GM23248 (cell line): ENCODE measurements around the gene ARSD. TPM values are rescaled to one million over a fixed set of nuclear protein-coding genes. Genes with fewer than 3 reads are reported as not detected.
"Not testable (repeated sequence)": the region's sequence is repeated elsewhere in the genome, so short reads cannot be mapped to it uniquely, and the experiment has no call there.

Source experiments
- DNase-seq: peaks from one replicate; pipeline ENCODE4 v3.0.0-alpha.2; 2015
- H2AFZ ChIP-seq: fragments of 200-600 bp; sonication (generic); 2 replicates; pipeline ENCODE4 v1.6.1; 2016; ENCODE audit warnings: antibody characterized with exemption
- H3F3A ChIP-seq: fragments of 200-600 bp; sonication (generic); 2 replicates; pipeline ENCODE4 v1.6.1; 2016; ENCODE audit warnings: mild to moderate bottlenecking, antibody characterized with exemption, mixed run types; ENCODE audit not compliant: insufficient read depth
- H3K27ac ChIP-seq: fragments of 200-600 bp; sonication (generic); 2 replicates; pipeline ENCODE4 v1.5.1; 2016; ENCODE audit warnings: mild to moderate bottlenecking
- H3K27me3 ChIP-seq: fragments of 200-600 bp; sonication (generic); replicated peaks from 2 replicates; pipeline ENCODE4 v1.6.1; 2016; ENCODE audit warnings: mild to moderate bottlenecking; ENCODE audit not compliant: insufficient read depth
- H3K36me3 ChIP-seq: fragments of 200-600 bp; sonication (generic); 2 replicates; pipeline ENCODE4 v1.6.1; 2016; ENCODE audit warnings: low read depth, mild to moderate bottlenecking
- H3K4me1 ChIP-seq: fragments of 200-600 bp; sonication (generic); 2 replicates; pipeline ENCODE4 v1.6.1; 2016; ENCODE audit warnings: mild to moderate bottlenecking; ENCODE audit not compliant: insufficient read depth
- H3K4me2 ChIP-seq: fragments of 200-600 bp; sonication (generic); one replicate; pipeline ENCODE4 v1.6.1; 2016; ENCODE audit warnings: mild to moderate bottlenecking; ENCODE audit not compliant: unreplicated experiment
- H3K4me3 ChIP-seq: fragments of 200-600 bp; sonication (generic); 2 replicates; pipeline ENCODE4 v1.5.1; 2016; ENCODE audit warnings: mild to moderate bottlenecking
- H3K79me2 ChIP-seq: fragments of 200-600 bp; sonication (generic); 2 replicates; pipeline ENCODE4 v1.6.1; 2016; ENCODE audit warnings: mild to moderate bottlenecking; ENCODE audit not compliant: insufficient read depth
- H3K9ac ChIP-seq: fragments of 200-600 bp; sonication (generic); 2 replicates; pipeline ENCODE4 v1.6.1; 2016; ENCODE audit warnings: mild to moderate bottlenecking
- H3K9me2 ChIP-seq: fragments of 200-600 bp; sonication (generic); 2 replicates; pipeline ENCODE4 v1.6.1; 2016; ENCODE audit warnings: mixed run types, mild to moderate bottlenecking, moderate library complexity; ENCODE audit not compliant: insufficient read depth
- H3K9me3 ChIP-seq: fragments of 200-600 bp; sonication (generic); one replicate; pipeline ENCODE4 v1.6.1; 2017; ENCODE audit warnings: low read depth
- H4K20me1 ChIP-seq: fragments of 200-600 bp; sonication (generic); 2 replicates; pipeline ENCODE4 v1.6.0; 2016; ENCODE audit not compliant: insufficient read depth
- EZH2 ChIP-seq: fragments of 200-600 bp; sonication (generic); IDR thresholded peaks from 2 replicates; pipeline ENCODE4 v1.6.1; 2018; ENCODE audit warnings: antibody characterized with exemption, mild to moderate bottlenecking; ENCODE audit not compliant: insufficient read depth, poor library complexity, severe bottlenecking
- EZH2phosphoT487 ChIP-seq: fragments of 200-600 bp; sonication (generic); IDR thresholded peaks from 2 replicates; pipeline ENCODE4 v1.6.1; 2018; ENCODE audit warnings: antibody characterized with exemption, moderate library complexity, mild to moderate bottlenecking, low read depth; ENCODE audit not compliant: insufficient read depth
- WGBS, 2 experiments: methylation state at CpG; one replicate each; pipeline ENCODE4 v1.1.6; 2015 to 2017; ENCODE audit warnings: low lambda C conversion rate in 2 of 2, low coverage in 1 of 2; ENCODE audit errors: missing lambda C conversion rate in 2 of 2; 5-methylcytosine and 5-hydroxymethylcytosine counted together
- in situ Hi-C: fragments of 300-500 bp; cut with MboI; formaldehyde crosslinking; loops from 2 replicates; pipeline ENCODE4 v1.15.0; 2020
- polyA plus RNA-seq: library from polyadenylated mRNA; unstranded; fragments of >200 nt; fragmentation: Nextera tagmentation; extraction: Ambion mirVana; gene quantifications from 2 replicates; pipeline ENCODE4 v1.2.1, GENCODE V29; 2016
- total RNA-seq: library from RNA; depleted of rRNA; stranded (reverse); fragments of >200 nt; shearing (Covaris generic); gene quantifications from 2 replicates; pipeline ENCODE4 v1.2.3, GENCODE V29; 2014

Gene ARSD
- total and polyA plus RNA-seq, 2 experiments from 2014 or later: 10.7 to 11.7 TPM

- no peak for TF ChIP-seq EZH2phosphoT487
- TF ChIP-seq EZH2: no peak
- H3K79me2 ChIP-seq: no peaks in the 10 kb centered on the region
- no peak overlapping the region for H3K27ac ChIP-seq
- H4K20me1 ChIP-seq: no peaks in the 10 kb centered on the region
- no peak overlapping the region for H3K4me2 ChIP-seq
- H3K9ac ChIP-seq: no peak overlapping the region
- H3F3A ChIP-seq: no peaks in the 10 kb centered on the region
- no peak for DNase-seq
- H3K36me3 ChIP-seq: no peaks in the 10 kb centered on the region
- 56 to 63% methylated on average over 13 of the region's 13 CpGs for WGBS, 2 experiments
- H3K27me3 ChIP-seq: no peaks in the 10 kb centered on the region
- H3K9me2 ChIP-seq: no peaks in the 10 kb centered on the region
- no peak overlapping the region for H3K4me3 ChIP-seq
- no peak overlapping the region for H2AFZ ChIP-seq
- no peaks in the 10 kb centered on the region for H3K9me3 ChIP-seq
- no peaks in the 10 kb centered on the region for H3K4me1 ChIP-seq
- in situ Hi-C loops: no loop called here
Observed at GRCh38 chrX:2898846-2899512, 30.2 kb downstream of the ARSD start.

- in situ Hi-C loops, DNase-seq, H2AFZ ChIP-seq: not testable (repeated sequence)
Observed at GRCh38 chrX:2897690-2898623, 31.2 kb downstream of the ARSD start.

GRCh38 chrX:2897311-2897689, 31.8 kb downstream of the ARSD start:
- Histone ChIP-seq H3K36me3 (no peaks in the 10 kb centered on the region), H2AFZ (no peak overlapping the region), H3K9ac (no peak overlapping the region), H3K27me3 (no peaks in the 10 kb centered on the region), H3K4me1 (no peaks in the 10 kb centered on the region), H3K9me3 (no peaks in the 10 kb centered on the region), H3F3A (no peaks in the 10 kb centered on the region), H3K27ac (no peak overlapping the region), H3K4me3 (no peak overlapping the region), H4K20me1 (no peaks in the 10 kb centered on the region), H3K9me2 (no peaks in the 10 kb centered on the region), H3K79me2 (no peaks in the 10 kb centered on the region), H3K4me2 (no peak overlapping the region)
- in situ Hi-C loops: no loop called here
- DNase-seq: no peak
- WGBS, 2 experiments: 74 to 80% methylated on average over 9 to 10 of the region's 12 CpGs
- no peak for TF ChIP-seq EZH2phosphoT487
- TF ChIP-seq EZH2: no peak

More at GRCh38 chrX:2897690-2898623, 31.2 kb downstream of the ARSD start:
- not testable (repeated sequence) for H3K4me3 ChIP-seq, H3K27me3 ChIP-seq, H3K9me3 ChIP-seq, H3K9me2 ChIP-seq, H4K20me1 ChIP-seq, H3K36me3 ChIP-seq, H3F3A ChIP-seq, H3K27ac ChIP-seq, H3K79me2 ChIP-seq, H3K4me1 ChIP-seq, H3K4me2 ChIP-seq, H3K9ac ChIP-seq
- WGBS, 2 experiments: 35 to 37% methylated on average over 18 to 21 of the region's 22 CpGs

GRCh38 chrX:2894885-2895292, 34.2 kb downstream of the ARSD start:
- Histone ChIP-seq H3K4me3 (no peak overlapping the region), H2AFZ (no peak overlapping the region), H3K9ac (no peak overlapping the region), H4K20me1 (no peaks in the 10 kb centered on the region), H3K36me3 (no peaks in the 10 kb centered on the region), H3K27me3 (no peaks in the 10 kb centered on the region), H3F3A (no peaks in the 10 kb centered on the region), H3K9me3 (no peaks in the 10 kb centered on the region), H3K4me1 (no peaks in the 10 kb centered on the region), H3K4me2 (no peak overlapping the region), H3K27ac (no peak overlapping the region), H3K79me2 (no peaks in the 10 kb centered on the region), H3K9me2 (no peaks in the 10 kb centered on the region)
- DNase-seq: no peak
- 49 to 56% methylated on average over 9 of the region's 9 CpGs for WGBS, 2 experiments
- TF ChIP-seq EZH2 (no peak), EZH2phosphoT487 (no peak)
- in situ Hi-C loops: no loop called here
